Stimulated activated CD8-positive, alpha-beta memory T cell treated with anti-CD3 and anti-CD28 coated beads, Interleukin-4, amount 100 ng/mL, for 4 hours (primary cell): ENCODE results near the gene AWAT2.
"Not testable (repeated sequence)": the region's sequence is repeated elsewhere in the genome, so short reads cannot be mapped to it uniquely, and the experiment has no call there.

Experiments used
- DNase-seq, 2 donors: peaks; one replicate each; pipeline ENCODE4 v3.0.0-alpha.2; 2020; ENCODE audit warnings: low read depth in 2 of 2, low spot score in 1 of 2

AWAT2 gene

DNA sequence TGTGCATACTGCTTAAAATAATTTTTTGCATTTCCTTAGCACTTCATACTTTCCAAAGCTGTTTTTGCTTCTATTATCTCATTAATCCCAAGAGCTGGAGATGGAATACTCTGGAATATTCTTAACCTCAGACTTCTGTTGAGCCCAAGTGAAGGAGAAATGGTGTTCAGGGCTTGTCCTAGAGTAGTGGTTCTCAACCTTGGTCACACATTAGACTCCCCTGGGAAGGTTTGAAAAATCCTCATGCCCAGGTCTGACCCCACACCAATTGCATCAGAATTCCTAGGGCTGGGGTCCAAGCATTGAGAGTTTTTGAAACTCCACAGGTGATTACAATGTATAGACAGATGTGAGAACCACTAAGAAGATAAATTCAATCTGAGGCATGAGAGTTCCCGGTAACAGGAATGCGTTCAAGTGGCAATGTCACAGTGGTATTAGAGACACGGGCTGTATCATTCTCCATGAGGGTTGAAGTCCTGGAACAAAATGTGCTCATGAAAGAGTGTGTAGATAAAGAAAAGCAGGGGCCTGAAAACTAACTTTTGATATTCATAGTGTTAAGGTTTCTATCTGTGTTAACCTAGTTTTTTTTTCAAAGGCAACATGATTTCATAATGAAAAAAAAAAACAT, 47.9 kb downstream of the AWAT2 start:
- no peak for DNase-seq

DNA sequence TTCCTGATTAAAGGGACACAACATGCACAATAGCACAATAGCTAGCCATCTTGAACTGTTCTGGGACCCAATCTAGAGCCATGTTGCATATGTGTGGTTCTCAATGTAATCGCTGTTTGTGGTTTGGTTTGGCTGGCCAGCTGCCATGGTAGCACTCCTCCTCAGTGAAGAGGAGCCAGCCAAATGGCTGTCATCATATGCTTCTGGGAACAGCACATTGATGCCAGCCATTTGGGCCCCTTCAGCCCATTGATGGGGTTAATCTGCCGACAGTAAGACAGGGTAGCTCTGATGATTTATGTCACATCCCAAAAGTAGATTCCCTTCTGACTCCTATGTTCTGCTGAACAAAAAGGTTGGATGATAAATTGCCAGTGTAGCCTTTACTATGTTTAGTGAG, 48.5 kb downstream of the AWAT2 start:
- no peak for DNase-seq

DNA sequence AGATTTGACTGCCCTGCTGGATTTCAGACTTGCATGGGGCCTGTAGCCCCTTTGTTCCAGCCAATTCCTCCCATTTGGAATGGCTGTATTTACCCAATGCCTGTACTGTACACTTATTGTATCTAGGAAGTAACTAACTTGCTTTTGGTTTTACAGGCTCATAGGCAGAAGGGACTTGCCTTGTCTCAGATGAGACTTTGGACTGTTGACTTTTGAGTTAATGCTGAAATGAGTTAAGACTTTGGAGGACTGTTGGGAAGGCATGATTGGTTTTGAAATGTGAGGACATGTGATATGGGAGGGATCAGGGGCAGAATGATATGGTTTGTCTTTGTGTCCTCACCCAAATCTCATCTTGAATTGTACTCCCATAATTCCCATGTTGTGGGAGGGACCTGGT, 51.4 kb downstream of the AWAT2 start:
- not testable (repeated sequence) for DNase-seq

DNA sequence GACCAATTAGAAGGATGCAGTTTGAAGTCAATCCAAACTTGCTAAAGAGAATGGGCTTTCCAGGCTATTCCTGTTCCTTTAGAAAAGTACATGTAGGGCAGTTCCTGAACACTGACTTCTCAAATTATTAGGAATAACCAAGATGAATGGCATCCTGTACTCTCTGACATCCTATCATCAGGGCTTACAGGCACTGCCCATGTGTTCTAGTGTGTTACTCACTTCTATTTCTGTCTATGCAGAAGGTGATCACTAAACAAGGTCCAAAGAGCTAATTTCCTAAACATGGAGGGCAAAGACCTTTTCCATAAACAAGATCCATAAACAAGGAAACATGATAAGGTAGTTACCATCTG, 53.6 kb downstream of the AWAT2 start:
- DNase-seq, result no peak

DNA sequence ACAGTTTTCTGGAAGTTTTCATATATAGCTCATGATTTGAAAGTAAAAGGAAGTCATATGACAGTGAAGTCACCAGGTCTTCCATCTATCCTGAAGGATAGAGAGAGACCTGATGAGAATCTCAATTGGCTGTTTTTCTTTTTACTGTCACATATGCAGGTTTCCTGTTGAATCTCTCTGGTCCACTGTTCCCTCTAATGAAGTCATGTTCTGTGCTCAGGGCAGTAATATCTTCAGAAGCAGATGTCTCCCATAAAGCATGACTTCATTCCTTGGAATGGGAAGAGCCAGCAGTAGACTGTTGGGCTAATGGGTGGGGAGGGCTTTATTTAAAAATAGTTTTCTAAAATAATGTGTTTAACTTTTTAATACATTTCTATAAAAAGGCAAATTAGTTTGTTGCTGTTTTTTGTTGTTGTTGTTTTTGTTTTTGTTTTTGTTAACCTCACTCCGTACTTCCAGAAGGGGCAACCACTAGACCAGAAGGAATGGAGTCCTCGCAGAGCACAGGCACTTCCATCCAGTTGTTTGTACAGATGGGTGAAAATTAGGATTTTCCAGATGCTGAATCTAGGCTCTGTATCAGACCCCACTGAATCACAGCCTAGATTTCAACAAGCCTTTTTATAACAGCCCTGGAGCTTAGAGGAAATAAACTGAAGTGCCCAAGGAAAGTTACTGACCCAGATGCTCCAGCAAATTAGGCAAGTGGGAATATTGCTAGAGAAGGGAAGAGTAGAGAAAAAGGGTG, 54.2 kb downstream of the AWAT2 start:
- no peak for DNase-seq

DNA sequence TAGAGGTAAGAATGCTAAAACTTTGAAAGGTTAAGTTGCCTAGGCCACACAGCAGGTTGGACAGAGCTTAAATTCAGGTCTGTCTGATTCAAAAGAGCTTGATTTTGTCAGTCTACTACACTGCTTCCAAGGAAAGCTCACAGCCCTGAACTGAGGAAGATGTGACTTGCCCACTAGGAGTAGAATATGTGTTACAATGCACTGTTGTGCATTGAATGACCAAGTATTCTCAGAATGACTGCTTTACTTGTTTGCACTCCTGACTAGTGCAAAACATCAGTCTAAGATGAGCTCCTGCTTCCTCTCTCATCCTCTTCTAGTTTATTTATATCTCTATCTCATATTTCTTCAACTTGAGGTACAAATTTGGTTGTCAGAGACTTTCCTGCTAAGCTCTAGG, 56.2 kb downstream of the AWAT2 start:
- no peak for DNase-seq

DNA sequence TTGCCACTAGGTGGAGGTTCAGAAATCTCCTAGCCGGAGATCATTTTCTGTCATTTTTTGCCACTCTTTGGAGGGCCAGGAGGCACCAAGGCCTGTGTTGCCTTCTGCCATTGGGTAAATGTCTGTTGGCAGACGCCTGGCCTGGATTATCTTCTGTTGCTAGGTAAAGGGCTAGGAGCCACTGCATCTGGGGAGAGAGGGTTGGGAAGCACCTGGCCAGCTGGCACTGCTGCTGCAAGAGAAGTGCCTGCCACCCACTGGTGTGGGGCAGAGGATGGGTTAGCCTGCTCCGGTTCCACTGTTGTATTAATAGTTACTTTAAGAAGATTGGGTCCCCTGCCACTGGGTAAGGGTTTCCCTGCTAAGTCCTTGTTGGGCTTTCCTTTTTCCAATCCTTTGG, 58.1 kb downstream of the AWAT2 start:
- no peak for DNase-seq
